ENCODE data around the gene LMAN2. TPM values are rescaled to one million over a fixed set of nuclear protein-coding genes. Genes with fewer than 3 reads are reported as not detected.

The LMAN2 gene
- total RNA-seq, 1 donor from 2014 or later: 60.0 TPM

- peak overlapping the region; percentile 9 for H3K4me3 ChIP-seq
- no peak for DNase-seq
- no peaks in the 10 kb centered on the region for H3K27me3 ChIP-seq (ENCODE audit: low read depth)
- H3K27ac ChIP-seq (replicated peaks): peak overlapping the region; percentile 77
- intact Hi-C loops (cut with micrococcal nuclease): no loop called here
- H3K9me3 ChIP-seq (replicated peaks): no peaks in the 10 kb centered on the region
- peaks cover 26% of the 10 kb centered on the region for H3K36me3 ChIP-seq
- TF ChIP-seq CTCF (IDR thresholded peaks at IDR 0.05; ENCODE audit: borderline replicate concordance): no peak
- H3K4me1 ChIP-seq: peaks cover 81% of the 10 kb centered on the region
Observed at GRCh38 chr5:177299697-177300096, 51.8 kb downstream of the LMAN2 start.

GRCh38 chr5:177297922-177298321 lies 53.5 kb downstream of the LMAN2 start:
- H3K27me3 ChIP-seq (ENCODE audit: low read depth): no peaks in the 10 kb centered on the region
- intact Hi-C loops (cut with micrococcal nuclease): no loop called here
- H3K4me3 ChIP-seq: no peak overlapping the region
- H3K27ac ChIP-seq (replicated peaks): no peak overlapping the region
- H3K9me3 ChIP-seq (replicated peaks): no peaks in the 10 kb centered on the region
- TF ChIP-seq CTCF (IDR thresholded peaks at IDR 0.05; ENCODE audit: borderline replicate concordance): no peak
- H3K36me3 ChIP-seq: peaks cover 44% of the 10 kb centered on the region
- no peak for DNase-seq
- H3K4me1 ChIP-seq: peaks cover 73% of the 10 kb centered on the region

GRCh38 chr5:177296581-177296980 lies 54.9 kb downstream of the LMAN2 start:
- Histone ChIP-seq H3K4me3 (no peak overlapping the region), H3K36me3 (peaks cover 54% of the 10 kb centered on the region), H3K9me3 (replicated peaks) (no peaks in the 10 kb centered on the region), H3K27me3 (ENCODE audit: low read depth) (no peaks in the 10 kb centered on the region), H3K4me1 (peaks cover 59% of the 10 kb centered on the region), H3K27ac (replicated peaks) (peak overlapping the region; percentile 21)
- TF ChIP-seq CTCF (IDR thresholded peaks at IDR 0.05; ENCODE audit: borderline replicate concordance): no peak
- DNase-seq: no peak
- intact Hi-C loops (cut with micrococcal nuclease): no loop called here

GRCh38 chr5:177295924-177296323 lies 55.5 kb downstream of the LMAN2 start:
- intact Hi-C loops (cut with micrococcal nuclease): no loop called here
- TF ChIP-seq CTCF (IDR thresholded peaks at IDR 0.05; ENCODE audit: borderline replicate concordance): no peak
- DNase-seq: no peak
- no peaks in the 10 kb centered on the region for H3K9me3 ChIP-seq (replicated peaks)
- H3K27me3 ChIP-seq (ENCODE audit: low read depth): no peaks in the 10 kb centered on the region
- H3K36me3 ChIP-seq: peaks cover 55% of the 10 kb centered on the region
- H3K4me3 ChIP-seq: no peak overlapping the region
- peak overlapping the region; percentile 21 for H3K27ac ChIP-seq (replicated peaks)
- peaks cover 53% of the 10 kb centered on the region for H3K4me1 ChIP-seq

GRCh38 chr5:177294632-177295031 lies 56.8 kb downstream of the LMAN2 start:
- DNase-seq: no peak
- Histone ChIP-seq H3K27me3 (ENCODE audit: low read depth) (no peaks in the 10 kb centered on the region), H3K36me3 (peaks cover 68% of the 10 kb centered on the region), H3K4me1 (peaks cover 40% of the 10 kb centered on the region), H3K9me3 (replicated peaks) (no peaks in the 10 kb centered on the region), H3K27ac (replicated peaks) (no peak overlapping the region), H3K4me3 (no peak overlapping the region)
- intact Hi-C loops (cut with micrococcal nuclease): no loop called here
- no peak for TF ChIP-seq CTCF (IDR thresholded peaks at IDR 0.05; ENCODE audit: borderline replicate concordance)

Measured in left ventricle myocardium inferior (tissue), 1 donor.